ENCODE measurements around the gene MYOM3. TPM values are rescaled to one million over a fixed set of nuclear protein-coding genes. Genes with fewer than 3 reads are reported as not detected.

Gene MYOM3
- total RNA-seq, 1 experiment from 2014 or later, result 7.9 TPM

- Histone ChIP-seq H4K20me1 (ENCODE audit: insufficient read depth) (no peaks in the 10 kb centered on the region), H3K27ac (ENCODE audit: low read depth, low read length) (no peak overlapping the region), H3K36me3 (ENCODE audit: control insufficient read depth in 1 of 2, insufficient read depth in 2 of 2, low read length in 2 of 2) (0 out of 4 replicates have a peak, but pooled peaks cover 0 to 5% of the 10 kb centered on the region in 2 experiments), H2AFZ (ENCODE audit: low read depth, low read length, poor library complexity, severe bottlenecking) (no peak overlapping the region), H3K9me2 (ENCODE audit: insufficient read depth) (no peaks in the 10 kb centered on the region), H3K4me1 (ENCODE audit: control insufficient read depth in 1 of 2, insufficient read depth in 2 of 2, low read length in 2 of 2) (peaks cover 10 to 20% of the 10 kb centered on the region in 2 experiments), H3K79me2 (ENCODE audit: insufficient read depth, low read length) (no peaks in the 10 kb centered on the region), H3K27me3 (ENCODE audit: insufficient read depth, low read length) (no peaks in the 10 kb centered on the region), H3K9me3 (ENCODE audit: control insufficient read depth in 1 of 2, insufficient read depth in 1 of 2, low read depth in 1 of 2, low read length in 2 of 2) (no peaks in the 10 kb centered on the region; a peak in 1 of 4 replicates), H3K4me3 (replicated peaks in 1 of 2; ENCODE audit: low read depth in 1 of 2, low read length in 2 of 2) (no peak overlapping the region), H3K4me2 (ENCODE audit: low read length) (no peak overlapping the region), H3K9ac (ENCODE audit: low read length) (no peak overlapping the region)
- intact Hi-C loops (cut with micrococcal nuclease), result no loop called here
- ChIA-PET RAD21 (ENCODE audit: low non-redundant PET in 1 of 2, low total read pairs in 2 of 2, uncharacterized antibody in 2 of 2, unreplicated experiment in 2 of 2) (no interaction called here), CTCF (no interaction called here), POLR2A (no interaction called here)
- DNase-seq (ENCODE audit: low read depth, low spot score) (no peak), ATAC-seq (no peak)
- BruUV-seq (replicated peaks), result no TSS peak
- no peak for TF ChIP-seq SRF (IDR thresholded peaks at IDR 0.05; ENCODE audit: low read depth)
Measured at GRCh38 chr1:24139222-24139489, 27.2 kb upstream of the MYOM3 start.

GRCh38 chr1:24138476-24139221 is 26.7 kb upstream of the MYOM3 start:
- Histone ChIP-seq H2AFZ (ENCODE audit: low read depth, low read length, poor library complexity, severe bottlenecking) (no peak overlapping the region), H3K79me2 (ENCODE audit: insufficient read depth, low read length) (no peaks in the 10 kb centered on the region), H3K4me2 (ENCODE audit: low read length) (no peak overlapping the region), H3K27me3 (ENCODE audit: insufficient read depth, low read length) (no peaks in the 10 kb centered on the region), H3K4me1 (ENCODE audit: control insufficient read depth in 1 of 2, insufficient read depth in 2 of 2, low read length in 2 of 2) (peaks cover 10 to 16% of the 10 kb centered on the region in 2 experiments), H3K4me3 (replicated peaks in 1 of 2; ENCODE audit: low read depth in 1 of 2, low read length in 2 of 2) (no peak overlapping the region), H4K20me1 (ENCODE audit: insufficient read depth) (no peaks in the 10 kb centered on the region), H3K9me3 (ENCODE audit: control insufficient read depth in 1 of 2, insufficient read depth in 1 of 2, low read depth in 1 of 2, low read length in 2 of 2) (no peaks in the 10 kb centered on the region; a peak in 1 of 4 replicates), H3K36me3 (ENCODE audit: control insufficient read depth in 1 of 2, insufficient read depth in 2 of 2, low read length in 2 of 2) (0 out of 4 replicates have a peak, but pooled peaks cover 0 to 5% of the 10 kb centered on the region in 2 experiments), H3K27ac (ENCODE audit: low read depth, low read length) (no peak overlapping the region), H3K9ac (ENCODE audit: low read length) (no peak overlapping the region), H3K9me2 (ENCODE audit: insufficient read depth) (no peaks in the 10 kb centered on the region)
- intact Hi-C loops (cut with micrococcal nuclease), result no loop called here
- TF ChIP-seq CBX3 (IDR thresholded peaks at IDR 0.05; ENCODE audit: low read depth), result no peak
- no peak for TF ChIP-seq EZH2 (IDR thresholded peaks at IDR 0.05)
- no peak for TF ChIP-seq CTCF (IDR thresholded peaks at IDR 0.05 in 2 of 3, conservative IDR thresholded peaks at IDR 0.05 in 1 of 3; ENCODE audit: borderline replicate concordance in 1 of 3, insufficient read depth in 1 of 3, low read depth in 2 of 3, low read length in 2 of 3)
- no peak for TF ChIP-seq ZBTB33 (IDR thresholded peaks at IDR 0.05; ENCODE audit: extremely low read depth, insufficient replicate concordance, low read length)
- TF ChIP-seq SRF (IDR thresholded peaks at IDR 0.05; ENCODE audit: low read depth), result no peak
- no peak for TF ChIP-seq POLR2AphosphoS5 (IDR thresholded peaks at IDR 0.05; ENCODE audit: low read depth, low read length)
- TF ChIP-seq CEBPB (IDR thresholded peaks at IDR 0.05; ENCODE audit: low read depth), result no peak
- no peak for TF ChIP-seq POLR2A (IDR thresholded peaks at IDR 0.05; ENCODE audit: borderline replicate concordance, extremely low read depth, insufficient read depth, insufficient read length)
- TF ChIP-seq YY1 (IDR thresholded peaks at IDR 0.05; ENCODE audit: extremely low read depth, insufficient replicate concordance, low read depth, low read length), result no peak
- DNase-seq (ENCODE audit: low read depth, low spot score), result no peak
- BruUV-seq (replicated peaks), result no TSS peak
- ChIA-PET POLR2A (no interaction called here), CTCF (interaction anchor here (1.2 kb wide), 1 partner anchor 12 kb away, joined by 3 read pairs; no protein-coding TSS in a partner anchor), RAD21 (ENCODE audit: low non-redundant PET in 1 of 2, low total read pairs in 2 of 2, uncharacterized antibody in 2 of 2, unreplicated experiment in 2 of 2) (no interaction called here)
- ATAC-seq, result no peak
